HT-29 (cell line): ENCODE data around the gene DTX3. TPM values are rescaled to one million over a fixed set of nuclear protein-coding genes. Genes with fewer than 3 reads are reported as not detected.

Experiments
- DNase-seq: peaks from one replicate; pipeline ENCODE4 v3.0.0-alpha.2; 2015; ENCODE audit warnings: low spot score
- total RNA-seq: library from RNA; depleted of rRNA; stranded (reverse); fragments of >200 nt; shearing (Covaris generic); gene quantifications from 2 replicates; pipeline ENCODE4 v1.2.3, GENCODE V29; 2014

DTX3 gene
- total RNA-seq, 1 experiment from 2014 or later = not detected

DNA sequence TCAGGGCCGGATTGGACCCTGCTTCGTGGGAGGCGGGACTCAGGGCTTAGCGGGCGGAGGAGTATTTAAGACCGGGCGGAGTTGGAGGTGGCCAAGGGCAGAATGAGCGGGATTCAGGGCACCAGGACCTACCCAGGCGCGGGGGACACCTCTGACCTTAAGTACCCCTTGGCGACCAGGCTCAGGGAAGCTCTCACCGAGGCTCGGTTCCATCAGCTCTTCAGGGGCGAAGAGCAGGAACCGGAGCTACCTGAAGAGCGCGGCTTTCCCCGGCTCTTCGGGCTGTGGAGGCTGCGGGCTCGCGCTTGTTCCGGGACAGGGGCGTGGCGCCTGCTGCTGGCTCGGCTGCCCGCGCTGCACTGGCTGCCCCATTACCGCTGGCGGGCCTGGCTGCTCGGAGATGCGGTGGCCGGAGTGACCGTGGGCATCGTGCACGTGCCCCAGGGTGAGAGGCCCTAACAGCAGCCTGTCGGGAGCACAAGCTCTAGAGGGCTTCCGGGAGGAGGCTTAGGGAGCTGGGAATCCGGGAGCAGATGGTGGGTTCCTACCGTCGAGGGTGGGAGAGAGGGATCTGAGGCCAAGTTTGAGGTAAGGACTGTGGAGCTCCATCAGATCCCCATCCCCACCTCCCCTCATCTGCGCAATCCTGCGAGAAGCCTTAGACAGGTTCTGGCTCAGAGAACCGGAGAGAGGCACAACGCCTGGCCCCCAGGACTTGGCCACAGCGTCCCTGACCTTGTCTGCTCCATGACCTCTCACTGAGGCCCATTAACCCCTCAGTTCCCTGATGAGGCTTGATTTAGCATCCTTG is 15.0 kb downstream of the DTX3 start:
- DNase-seq = no peak

DNA sequence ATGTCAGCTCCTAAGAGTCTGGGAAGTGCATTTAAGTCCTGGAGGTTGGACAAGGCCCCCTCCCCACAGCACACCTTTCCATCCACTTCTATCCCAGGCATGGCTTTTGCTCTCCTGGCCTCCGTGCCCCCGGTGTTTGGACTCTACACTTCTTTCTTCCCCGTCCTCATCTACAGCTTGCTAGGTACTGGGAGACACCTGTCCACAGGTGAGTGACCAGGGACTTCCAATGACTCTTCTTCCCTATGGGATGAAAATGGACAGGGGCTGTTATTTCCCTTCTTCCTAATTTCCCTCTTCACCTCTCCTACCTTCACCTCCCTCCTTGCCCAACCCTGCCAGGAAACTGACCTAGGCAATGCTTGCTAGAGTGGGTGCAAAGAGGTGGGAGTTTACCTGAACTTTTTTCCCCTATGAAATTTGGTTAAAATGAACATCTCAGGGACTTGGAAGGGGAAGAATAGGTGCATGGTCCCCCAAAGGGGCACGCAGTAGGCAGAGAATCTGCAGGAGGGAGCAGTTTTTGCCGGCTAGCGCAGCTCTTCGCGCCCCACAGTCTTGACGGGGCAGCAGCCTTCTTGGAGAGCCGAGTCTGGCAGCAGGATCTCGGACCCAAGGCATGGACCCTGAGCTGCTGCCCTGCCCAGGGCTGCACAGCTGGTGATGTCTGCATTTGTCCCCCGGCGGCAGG is 15.8 kb downstream of the DTX3 start:
- DNase-seq = no peak

DNA sequence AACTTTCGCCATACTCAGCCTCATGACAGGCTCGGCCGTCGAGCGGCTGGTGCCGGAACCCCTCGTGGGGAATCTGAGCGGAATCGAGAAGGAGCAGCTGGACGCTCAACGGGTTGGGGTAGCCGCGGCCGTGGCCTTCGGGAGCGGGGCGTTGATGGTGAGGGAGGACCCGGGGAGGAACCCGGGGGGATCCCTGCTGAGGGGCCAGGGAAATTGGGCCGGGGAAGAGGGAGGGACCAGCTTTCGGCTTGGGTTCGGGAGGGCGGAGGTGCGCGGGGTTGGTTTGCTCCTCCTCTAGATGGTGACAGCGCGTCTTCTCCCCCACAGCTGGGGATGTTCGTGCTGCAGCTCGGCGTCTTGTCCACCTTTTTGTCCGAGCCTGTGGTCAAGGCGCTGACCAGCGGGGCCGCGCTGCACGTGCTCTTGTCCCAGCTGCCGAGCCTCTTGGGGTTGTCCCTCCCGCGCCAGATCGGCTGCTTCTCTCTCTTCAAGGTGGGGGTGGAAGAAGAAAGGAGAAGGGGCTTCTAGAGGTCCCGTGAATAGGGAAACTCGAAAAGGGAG is 16.4 kb downstream of the DTX3 start:
- DNase-seq = no peak

DNA sequence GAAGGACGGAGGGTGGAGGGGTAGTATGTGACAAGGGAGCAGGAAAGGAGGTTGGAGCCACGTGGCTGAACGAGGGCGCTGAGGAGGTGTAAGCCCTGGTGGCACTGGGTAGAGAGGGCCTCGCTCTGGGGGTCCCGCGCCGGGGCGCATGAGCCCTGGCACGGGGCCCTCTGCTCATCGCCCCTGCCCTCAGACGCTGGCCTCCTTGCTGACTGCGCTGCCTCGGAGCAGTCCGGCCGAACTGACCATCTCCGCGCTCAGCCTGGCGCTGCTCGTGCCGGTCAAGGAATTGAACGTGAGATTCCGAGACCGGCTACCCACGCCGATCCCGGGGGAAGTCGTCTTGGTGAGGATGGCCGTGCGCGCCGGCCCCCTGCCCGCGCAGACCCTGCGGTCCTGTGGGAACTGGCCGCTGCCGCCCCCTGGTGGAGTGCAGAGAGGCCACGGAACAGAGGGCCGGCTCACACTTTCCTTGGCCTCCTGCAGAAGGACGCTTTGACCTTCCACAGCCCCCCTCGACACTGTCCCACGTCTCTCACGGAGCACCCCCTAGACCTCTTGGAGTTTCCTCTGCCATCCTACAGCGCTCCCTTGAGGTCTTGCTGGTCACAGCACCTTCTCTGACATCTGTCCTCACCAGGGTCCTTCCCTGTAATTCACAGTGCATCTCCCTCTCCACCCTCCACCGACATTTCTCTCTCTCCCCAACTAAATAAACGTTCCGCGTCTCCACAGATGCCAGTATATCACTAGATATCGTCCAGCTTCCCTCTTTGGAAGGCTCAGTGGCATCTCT is 17.1 kb downstream of the DTX3 start:
- DNase-seq = peak; percentile 23

DNA sequence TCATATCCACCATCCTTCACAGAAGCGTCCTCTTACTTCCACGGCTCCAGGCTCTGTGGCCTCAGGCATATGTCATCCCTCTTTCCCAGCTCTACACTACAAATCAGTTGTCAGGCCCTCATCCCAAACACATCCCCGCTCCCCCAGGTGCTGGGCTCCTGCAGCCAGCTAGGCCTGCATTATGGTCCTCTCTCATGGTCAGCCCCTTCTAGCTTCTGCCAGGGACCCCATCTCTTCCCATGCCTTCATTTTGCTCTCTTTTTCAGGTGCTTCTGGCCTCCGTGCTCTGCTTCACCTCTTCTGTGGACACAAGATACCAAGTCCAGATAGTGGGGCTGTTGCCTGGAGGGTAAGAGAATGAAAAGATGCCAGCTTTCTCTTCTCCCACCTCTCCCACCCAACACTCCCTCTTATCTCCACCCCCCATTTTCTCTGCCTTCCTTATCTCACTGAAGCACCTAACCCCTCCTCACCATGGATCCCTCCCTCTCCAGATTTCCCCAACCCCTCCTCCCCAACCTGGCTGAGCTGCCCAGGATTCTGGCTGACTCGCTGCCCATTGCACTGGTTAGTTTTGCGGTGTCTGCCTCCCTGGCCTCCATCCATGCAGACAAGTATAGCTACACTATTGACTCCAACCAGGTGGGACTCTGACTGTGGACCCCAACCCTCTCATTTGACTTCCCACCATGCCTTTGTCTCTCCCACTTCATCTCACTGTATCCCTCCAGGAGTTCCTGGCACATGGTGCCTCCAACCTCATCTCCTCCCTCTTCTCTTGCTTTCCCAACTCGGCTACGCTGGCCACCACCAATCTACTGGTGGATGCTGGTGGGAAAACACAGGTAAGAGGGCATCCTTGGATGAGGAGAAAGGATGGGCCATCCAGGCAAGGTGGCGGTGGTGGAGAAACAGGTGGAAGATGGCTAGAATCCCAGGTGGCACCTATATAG is 17.9 kb downstream of the DTX3 start:
- DNase-seq = no peak

DNA sequence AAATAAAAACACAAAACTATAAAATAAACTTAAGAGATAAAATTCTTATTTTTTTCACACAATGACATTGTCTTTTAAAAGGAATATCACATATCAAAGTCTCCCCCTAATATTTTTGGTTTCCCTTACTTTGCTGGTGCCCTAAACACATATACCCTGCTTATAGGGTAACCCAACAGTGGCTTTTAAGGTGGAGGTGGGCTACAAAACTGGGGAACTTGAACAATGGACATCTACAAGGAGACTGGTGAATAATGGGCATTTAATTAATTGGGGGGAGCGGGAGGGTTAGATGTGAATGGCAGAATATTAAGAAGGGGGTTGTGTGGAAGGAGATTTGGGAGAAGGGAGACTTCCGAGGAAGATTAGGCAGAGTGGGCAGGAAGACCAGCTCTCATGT is 18.8 kb downstream of the DTX3 start:
- DNase-seq = no peak

DNA sequence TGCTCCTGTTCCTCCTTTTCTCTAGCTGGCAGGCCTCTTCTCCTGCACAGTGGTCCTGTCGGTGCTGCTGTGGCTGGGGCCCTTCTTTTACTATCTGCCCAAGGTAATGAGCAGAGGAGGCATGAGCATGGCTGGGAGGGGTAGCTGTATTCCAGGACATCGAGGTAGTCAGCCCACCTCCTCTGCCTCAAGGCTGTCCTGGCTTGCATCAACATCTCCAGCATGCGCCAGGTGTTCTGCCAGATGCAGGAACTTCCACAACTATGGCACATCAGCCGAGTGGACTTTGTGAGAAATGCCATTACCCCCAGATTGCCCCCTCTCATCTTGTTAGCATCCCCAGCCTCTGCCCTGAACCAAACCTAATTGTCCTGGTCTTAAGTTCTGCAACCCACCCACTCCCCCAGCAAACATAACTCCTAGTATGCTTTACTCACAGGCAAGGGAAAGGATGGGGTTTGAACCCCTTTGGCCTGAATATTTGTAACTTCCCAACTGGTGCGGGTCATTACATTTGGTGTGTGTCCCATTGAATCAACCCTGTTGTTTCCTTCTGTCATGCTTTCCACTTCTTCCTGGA is 19.3 kb downstream of the DTX3 start:
- DNase-seq = no peak

DNA sequence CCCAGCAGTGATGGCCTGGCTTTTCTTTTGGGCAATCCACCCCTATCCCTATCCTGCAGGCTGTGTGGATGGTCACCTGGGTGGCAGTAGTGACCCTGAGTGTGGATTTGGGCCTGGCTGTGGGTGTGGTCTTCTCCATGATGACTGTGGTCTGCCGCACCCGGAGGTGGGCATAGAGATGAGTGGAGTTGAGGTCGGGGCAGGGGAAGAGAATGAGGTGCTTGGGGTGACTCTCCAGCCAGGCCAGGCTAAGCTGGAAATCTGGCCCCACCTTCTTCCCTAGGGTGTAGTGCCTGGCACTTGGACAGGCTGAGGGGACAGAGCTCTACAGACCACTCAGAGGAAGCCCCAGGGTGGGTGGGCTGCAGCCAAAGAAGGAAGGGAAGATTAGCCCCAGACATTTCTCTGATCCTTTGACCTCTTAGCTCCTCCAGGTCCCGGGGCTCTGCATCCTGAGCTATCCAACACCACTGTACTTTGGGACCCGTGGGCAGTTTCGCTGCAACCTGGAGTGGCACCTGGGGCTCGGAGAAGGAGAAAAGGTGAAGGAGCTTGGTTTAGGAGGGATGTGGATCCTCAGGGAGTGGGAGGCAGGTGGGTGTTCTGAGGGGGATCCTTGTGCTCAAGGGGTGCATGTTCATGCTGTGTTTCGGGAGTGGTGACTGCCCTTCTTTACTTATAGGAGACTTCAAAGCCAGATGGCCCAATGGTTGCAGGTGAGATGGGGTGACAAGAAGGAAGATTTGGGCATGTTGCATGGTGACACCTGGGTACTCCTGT is 20.0 kb downstream of the DTX3 start:
- no peak for DNase-seq

DNA sequence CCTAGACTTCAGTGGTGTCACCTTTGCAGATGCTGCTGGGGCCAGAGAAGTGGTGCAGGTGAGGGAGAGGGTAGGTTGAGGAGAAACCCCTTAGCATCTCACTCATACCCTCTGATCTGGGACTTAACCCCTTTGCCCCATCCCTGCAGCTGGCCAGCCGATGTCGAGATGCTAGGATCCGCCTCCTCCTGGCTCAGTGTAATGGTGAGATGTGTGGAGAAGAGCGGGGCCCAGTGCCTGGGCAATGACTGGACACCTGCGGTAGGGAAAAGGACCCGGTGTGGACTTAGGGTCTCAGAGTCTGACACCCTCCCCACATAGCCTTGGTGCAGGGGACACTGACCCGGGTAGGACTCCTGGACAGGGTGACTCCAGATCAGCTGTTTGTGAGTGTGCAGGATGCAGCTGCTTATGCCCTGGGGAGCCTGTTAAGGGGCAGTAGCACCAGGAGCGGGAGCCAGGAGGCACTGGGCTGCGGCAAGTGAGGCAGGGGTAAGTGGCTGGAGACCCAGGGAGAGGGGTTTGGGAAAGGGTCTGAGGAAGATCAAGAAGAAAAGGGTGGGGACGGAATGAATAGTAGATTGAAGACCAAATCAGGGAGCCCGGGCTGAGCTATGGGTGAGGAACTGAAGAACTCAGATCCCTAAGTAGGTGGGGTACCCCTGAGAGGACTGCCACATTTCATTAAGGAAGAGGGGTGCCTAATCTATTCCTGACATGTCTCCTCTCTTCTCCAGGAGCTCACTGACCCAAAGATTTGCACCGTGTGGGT is 20.8 kb downstream of the DTX3 start:
- DNase-seq = no peak

DNA sequence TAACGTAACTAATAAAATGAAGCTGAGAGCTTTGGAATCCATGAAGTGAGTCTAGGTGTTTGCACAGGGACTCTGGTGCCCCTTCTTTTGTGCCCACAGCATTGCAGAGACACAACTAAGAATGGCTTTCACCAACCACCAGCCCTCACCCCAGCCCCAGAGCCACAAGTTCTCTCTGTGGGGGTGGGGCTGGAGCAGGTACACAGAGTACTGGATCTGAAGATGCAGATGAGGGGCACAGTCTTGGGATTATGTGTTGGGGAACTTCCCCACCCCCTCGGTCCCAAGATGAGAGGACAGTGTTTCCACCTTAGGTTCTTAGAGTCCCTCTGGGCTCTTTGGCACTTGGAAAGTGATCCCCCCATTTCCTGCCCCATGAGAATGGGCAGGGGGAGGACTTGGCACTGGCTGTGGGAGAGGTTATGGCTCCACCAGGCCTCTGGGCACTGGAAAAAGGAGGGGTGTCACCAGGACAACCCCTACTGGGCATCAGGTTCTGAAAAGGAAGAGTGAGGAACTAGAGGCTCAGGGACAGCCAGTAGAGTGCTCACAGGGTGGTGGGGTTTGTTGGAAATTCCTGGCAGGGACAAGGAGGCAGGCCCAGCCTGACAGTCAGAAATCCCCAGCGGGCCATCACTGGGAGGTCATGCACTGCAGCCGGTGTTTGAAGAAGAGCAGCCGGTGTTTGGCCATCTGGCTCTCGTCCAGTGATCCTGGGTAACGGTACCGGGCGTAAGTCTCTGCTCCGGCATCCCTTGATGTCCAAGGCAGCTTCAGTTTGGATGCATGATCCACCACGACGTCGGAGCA is 21.7 kb downstream of the DTX3 start:
- no peak for DNase-seq

DNA sequence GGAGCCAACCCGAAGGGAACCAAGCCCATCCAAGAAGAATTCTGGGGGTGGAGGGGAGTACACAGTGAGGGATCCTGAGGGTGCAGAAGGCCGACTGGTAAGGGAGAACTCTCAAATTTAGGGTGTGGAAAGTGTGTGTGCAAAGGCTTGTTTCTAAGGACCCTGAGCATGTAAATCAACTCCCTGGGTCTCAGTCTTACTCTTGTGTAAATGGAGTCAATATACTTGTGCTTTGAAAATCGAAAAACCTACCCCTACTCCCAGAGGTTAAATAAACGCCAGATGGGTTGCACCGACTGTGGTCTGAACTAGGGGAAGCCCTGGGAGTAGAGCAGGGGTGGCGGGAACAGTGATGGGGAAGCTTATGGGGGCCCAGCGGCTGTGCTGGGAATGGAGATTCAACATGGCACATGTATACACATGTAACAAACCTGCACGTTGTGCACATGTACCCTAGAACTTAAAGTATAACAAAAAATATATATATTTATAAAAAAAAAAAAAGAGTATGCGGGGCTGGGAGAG is 22.4 kb downstream of the DTX3 start:
- DNase-seq = no peak

DNA sequence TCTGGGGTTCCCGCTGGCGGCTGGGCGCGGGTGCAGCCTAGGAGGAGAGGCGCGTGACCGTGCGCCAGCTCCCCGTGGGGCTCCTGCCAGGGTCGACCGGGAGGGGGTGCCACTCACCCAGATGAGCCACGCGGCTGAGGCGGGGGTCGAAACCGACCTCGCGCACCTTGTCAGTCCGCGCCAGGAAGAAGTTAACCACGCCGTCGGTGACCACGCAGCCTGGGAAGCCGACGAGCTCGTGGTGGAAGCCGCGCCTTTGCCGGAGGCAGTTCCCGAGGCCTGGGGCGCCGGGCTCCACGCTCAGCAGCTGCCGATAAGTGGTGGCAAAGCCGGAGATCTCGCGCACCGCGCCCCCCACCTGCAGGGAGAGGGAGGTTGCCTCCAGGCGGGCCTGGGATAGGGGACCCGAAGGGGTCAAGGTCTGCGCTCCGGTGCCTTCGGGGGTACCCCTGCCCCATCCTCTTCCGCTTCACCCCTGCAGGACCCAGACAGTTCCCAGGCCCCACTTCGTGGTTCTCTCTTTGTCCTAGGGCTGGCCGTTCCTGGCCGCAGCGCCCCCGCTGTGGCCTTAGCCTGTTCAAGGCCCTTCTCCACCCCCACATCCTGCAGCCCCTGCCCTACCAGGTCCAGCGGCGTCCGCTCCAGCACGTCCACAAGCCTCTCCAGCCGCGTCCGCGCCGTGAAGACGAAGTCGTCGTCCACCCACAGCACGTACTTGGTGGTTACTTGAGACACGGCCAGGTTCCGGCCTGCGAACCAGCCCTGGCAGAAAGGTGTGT is 23.1 kb downstream of the DTX3 start:
- DNase-seq = no peak

DNA sequence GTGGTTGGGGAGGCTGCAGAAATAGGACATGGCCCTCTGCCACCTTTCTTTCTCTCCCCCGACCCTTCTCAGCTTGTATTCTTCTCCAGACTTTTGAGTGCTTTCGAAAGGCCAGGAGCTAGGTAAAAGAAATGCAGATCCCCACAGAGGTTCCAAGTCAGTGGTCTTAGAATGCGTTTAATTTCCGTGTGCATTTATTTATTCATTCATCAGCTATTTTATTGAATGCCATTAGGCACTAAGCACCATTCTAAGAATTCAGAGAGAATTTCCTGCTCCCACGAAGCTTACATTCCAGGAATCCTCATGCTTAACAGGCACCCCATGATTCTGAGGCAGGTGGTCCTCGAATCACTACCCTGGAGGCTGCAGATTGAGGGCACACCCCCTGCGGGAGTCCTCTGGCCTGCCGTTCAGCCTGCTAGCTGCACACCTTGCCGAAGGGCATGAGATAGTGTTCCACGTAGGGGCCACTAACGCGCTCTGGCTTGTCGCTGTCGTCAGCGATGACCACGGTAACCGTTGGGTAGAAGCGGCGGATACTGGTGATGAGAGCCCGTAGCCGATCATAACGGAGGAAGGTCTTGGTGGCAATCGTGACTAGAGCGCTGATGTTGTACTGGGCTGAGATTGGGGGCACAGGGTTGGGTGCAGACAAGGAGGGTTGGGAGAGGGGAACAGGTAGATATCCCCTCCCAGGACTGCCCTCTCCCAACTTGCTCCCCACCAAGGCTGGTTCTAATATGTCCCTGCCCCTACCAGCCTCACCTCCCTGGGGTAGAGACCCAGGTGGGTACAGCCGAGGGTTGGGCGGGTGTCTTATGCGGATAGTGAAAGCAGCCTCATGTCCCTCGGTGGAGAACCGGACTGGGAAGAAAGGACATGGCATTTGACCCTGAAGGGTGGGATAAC is 23.9 kb downstream of the DTX3 start:
- DNase-seq = no peak

DNA sequence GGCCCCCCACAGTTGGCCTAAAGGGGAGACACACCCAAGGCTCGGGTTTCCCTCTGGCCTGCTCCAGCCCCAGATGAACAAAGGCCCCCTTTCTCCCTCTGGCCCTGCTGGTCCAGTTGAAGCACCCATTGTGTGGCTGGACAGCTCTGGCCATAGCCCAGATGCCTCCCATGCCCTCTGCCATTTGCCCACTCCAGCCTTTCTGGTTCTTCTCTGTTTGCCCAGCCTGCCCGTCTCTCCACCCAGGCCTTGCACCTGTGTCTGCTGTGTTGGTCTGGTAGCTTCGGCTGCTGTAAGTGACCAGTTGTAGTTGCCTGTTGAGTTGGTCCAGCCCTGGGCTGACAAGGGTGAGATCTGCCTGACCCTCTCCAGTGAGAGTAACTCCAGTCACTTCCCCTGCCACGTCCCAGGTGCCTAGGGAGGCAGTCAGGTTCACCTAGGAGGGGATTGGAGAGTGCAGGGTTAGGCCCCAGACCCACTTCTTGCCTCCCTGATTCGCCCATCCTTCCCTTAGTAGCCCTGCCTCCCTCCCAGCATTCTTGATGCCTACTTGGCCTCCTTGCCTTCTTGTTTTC is 25.4 kb downstream of the DTX3 start:
- no peak for DNase-seq

DNA sequence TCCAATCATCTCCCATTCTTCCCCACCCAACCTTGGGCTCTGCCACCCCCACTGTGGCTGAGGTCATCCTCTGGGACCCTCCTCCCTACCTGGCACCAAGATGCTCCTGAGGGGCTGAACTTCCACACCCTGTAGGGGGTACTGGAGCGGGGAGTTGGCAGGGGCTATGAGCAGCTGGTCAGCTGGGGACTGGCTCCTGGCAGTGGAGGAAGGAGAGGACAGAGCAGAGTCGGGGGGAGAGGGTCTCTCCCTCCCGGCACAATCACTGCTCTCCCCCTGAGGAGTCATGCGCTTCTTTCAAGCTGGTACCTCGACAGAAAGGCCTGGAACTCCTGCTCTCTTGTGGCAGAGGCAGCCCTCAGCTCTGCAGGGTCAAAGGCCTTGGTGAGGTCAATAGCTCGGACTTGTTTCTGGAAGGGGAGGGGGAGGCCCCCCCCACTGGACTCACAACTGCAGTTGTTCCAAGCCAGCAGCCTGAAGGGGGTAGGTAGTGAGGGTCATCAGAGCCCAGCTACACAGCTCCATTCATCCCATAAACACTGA is 26.3 kb downstream of the DTX3 start:
- DNase-seq = no peak
